CD14-positive monocyte (primary cell): ENCODE results near the gene FGFRL1. TPM values are rescaled to one million over a fixed set of nuclear protein-coding genes. Genes with fewer than 3 reads are reported as not detected.
A peak's percentile ranks its signal among the peaks of the same experiment; 100 is the strongest.

Source experiments
- DNase-seq, 3 donors: peaks; one replicate each; pipeline ENCODE4 v3.0.0-alpha.2; 2011 to 2022
- H2AFZ ChIP-seq: 2 replicates; pipeline ENCODE4 v1.6.0; 2012; ENCODE audit warnings: mild to moderate bottlenecking, low read depth, low read length, inconsistent platforms; ENCODE audit not compliant: insufficient read depth, poor library complexity, severe bottlenecking
- H3K27ac ChIP-seq, 2 donors: 1 replicate in 1 of 2; 2 replicates in 1 of 2; pipeline ENCODE4 v1.5.1; 2012 to 2013; ENCODE audit warnings: low read length in 2 of 2, control low read depth in 1 of 2, inconsistent platforms in 1 of 2, low read depth in 1 of 2, mild to moderate bottlenecking in 1 of 2
- H3K27me3 ChIP-seq, 2 donors: one replicate each; pipeline versions ENCODE4 v1.6.0 to v1.6.1; 2011 to 2013; ENCODE audit warnings: low read length in 2 of 2; ENCODE audit not compliant: control insufficient read depth in 2 of 2, insufficient read depth in 2 of 2
- H3K36me3 ChIP-seq, 2 donors: replicated peaks in 1 of 2; 1 replicate in 1 of 2; 2 replicates in 1 of 2; pipeline versions ENCODE4 v1.5.1 to v1.6.1; 2012 to 2013; ENCODE audit warnings: low read length in 2 of 2, control low read depth in 1 of 2, inconsistent platforms in 1 of 2, mild to moderate bottlenecking in 1 of 2; ENCODE audit not compliant: insufficient read depth in 2 of 2, control insufficient read depth in 1 of 2
- H3K4me1 ChIP-seq, 2 donors: 1 replicate in 1 of 2; 2 replicates in 1 of 2; pipeline versions ENCODE4 v1.5.1 to v1.6.1; 2012 to 2013; ENCODE audit warnings: low read length in 2 of 2, control low read depth in 1 of 2, inconsistent platforms in 1 of 2, mild to moderate bottlenecking in 1 of 2, moderate library complexity in 1 of 2; ENCODE audit not compliant: insufficient read depth in 2 of 2, control insufficient read depth in 1 of 2
- H3K4me2 ChIP-seq: replicated peaks from 2 replicates; pipeline ENCODE3; 2012; ENCODE audit warnings: low read length, moderate library complexity, mild to moderate bottlenecking; ENCODE audit not compliant: poor library complexity, severe bottlenecking; ENCODE audit errors: extremely low read depth
- H3K4me3 ChIP-seq, 3 experiments: fragments of 200-600 bp in 1 of 3; sonication (generic) in 1 of 3; replicated peaks in 1 of 3; 1 replicate in 2 of 3; 2 replicates in 1 of 3; pipeline ENCODE4 v1.5.1; 2011 to 2013; ENCODE audit warnings: low read length in 3 of 3, mild to moderate bottlenecking in 3 of 3, control low read depth in 2 of 3, low read depth in 2 of 3, inconsistent platforms in 1 of 3, moderate library complexity in 1 of 3
- H3K79me2 ChIP-seq: 2 replicates; pipeline ENCODE4 v1.6.0; 2012; ENCODE audit warnings: mild to moderate bottlenecking, control low read depth, inconsistent platforms, low read length, moderate library complexity; ENCODE audit not compliant: insufficient read depth
- H3K9ac ChIP-seq: 2 replicates; pipeline ENCODE4 v1.6.0; 2017; ENCODE audit warnings: low read length, mild to moderate bottlenecking; ENCODE audit not compliant: insufficient read depth, poor library complexity, severe bottlenecking
- H3K9me3 ChIP-seq, 2 donors: replicated peaks in 1 of 2; 1 replicate in 1 of 2; 2 replicates in 1 of 2; pipeline versions ENCODE4 v1.5.1 to v1.6.1; 2012 to 2013; ENCODE audit warnings: low read length in 2 of 2, control low read depth in 1 of 2; ENCODE audit not compliant: control insufficient read depth in 1 of 2, insufficient read depth in 1 of 2
- H4K20me1 ChIP-seq: 2 replicates; pipeline ENCODE4 v1.6.0; 2012; ENCODE audit warnings: mild to moderate bottlenecking, low read length, control low read depth, moderate library complexity; ENCODE audit not compliant: insufficient read depth
- H3K27ac Mint-ChIP-seq, 7 donors: one replicate each; pipeline ENCODE4 v1.8.0; 2020; ENCODE audit warnings: mild to moderate bottlenecking in 7 of 7, mixed read lengths in 7 of 7, moderate library complexity in 6 of 7, inconsistent platforms in 2 of 7
- H3K27me3 Mint-ChIP-seq, 3 donors: one replicate each; pipeline ENCODE4 v1.8.0; 2021 to 2022; ENCODE audit warnings: low read depth in 3 of 3, mild to moderate bottlenecking in 3 of 3, mixed read lengths in 3 of 3, moderate library complexity in 3 of 3, inconsistent platforms in 1 of 3
- H3K36me3 Mint-ChIP-seq, 2 donors: one replicate each; pipeline ENCODE4 v1.8.0; 2020; ENCODE audit warnings: mixed read lengths in 2 of 2, inconsistent platforms in 1 of 2, mild to moderate bottlenecking in 1 of 2
- H3K4me1 Mint-ChIP-seq: one replicate; pipeline ENCODE4 v1.8.0; 2020; ENCODE audit warnings: mild to moderate bottlenecking, mixed read lengths
- H3K4me3 Mint-ChIP-seq, 2 donors: one replicate each; pipeline ENCODE4 v1.8.0; 2020; ENCODE audit warnings: mild to moderate bottlenecking in 2 of 2, mixed read lengths in 2 of 2, moderate library complexity in 1 of 2
- H3K9me3 Mint-ChIP-seq, 7 donors: one replicate each; pipeline ENCODE4 v1.8.0; 2020 to 2022; ENCODE audit warnings: mixed read lengths in 7 of 7, mild to moderate bottlenecking in 6 of 7, moderate library complexity in 6 of 7, inconsistent platforms in 2 of 7
- CTCF ChIP-seq: fragments of 200-600 bp; IDR thresholded peaks from one replicate; pipeline ENCODE4 v1.8.0; 2022; ENCODE audit warnings: antibody characterized with exemption, mild to moderate bottlenecking
- WGBS: methylation state at CpG from one replicate; pipeline ENCODE4 v1.1.5; 2013; ENCODE audit warnings: missing lambda C conversion rate; ENCODE audit not compliant: insufficient coverage; 5-methylcytosine and 5-hydroxymethylcytosine counted together
- intact Hi-C, 2 donors: fragments of 100-400 bp; cut with micrococcal nuclease; formaldehyde crosslinking; loops; one replicate each; pipeline versions ENCODE4 v1.15.0 to v1.15.1; 2023
- polyA plus RNA-seq, 3 donors: library from polyadenylated mRNA; depleted of rRNA in 1 of 3; unstranded in 2 of 3; stranded (reverse) in 1 of 3; fragments of 300-500 nt in 2 of 3; fragments of >200 nt in 1 of 3; fragmentation: Illumina TruSeq in 2 of 3; gene quantifications; 1 replicate in 2 of 3; 2 replicates in 1 of 3; pipeline ENCODE4 v1.2.3, GENCODE V29; 2012 to 2021

The FGFRL1 gene
- polyA plus RNA-seq, 3 donors = 0.17 to 77.7 (median 0.28) TPM

- Histone ChIP-seq H3K79me2 (no peaks in the 10 kb centered on the region), H2AFZ (no peak overlapping the region), H3K4me2 (no peak overlapping the region), H3K27ac (no peak overlapping the region), H3K9ac (no peak overlapping the region), H4K20me1 (peaks cover 27% of the 10 kb centered on the region), H3K27me3 (peaks cover 15 to 46% of the 10 kb centered on the region in 2 donors), H3K4me3 (no peak overlapping the region), H3K36me3 (peaks cover 3 to 4% of the 10 kb centered on the region in 2 donors), H3K4me1 (peaks cover 0 to 2% of the 10 kb centered on the region in 2 donors), H3K9me3 (peaks cover 0 to 10% of the 10 kb centered on the region in 2 donors)
- Mint-ChIP-seq H3K27me3 (peaks cover 42 to 49% (median 45%) of the 10 kb centered on the region in 3 donors), H3K36me3 (peaks cover 4 to 9% of the 10 kb centered on the region in 2 donors), H3K27ac (no peak overlapping the region), H3K4me1 (peaks cover 1% of the 10 kb centered on the region), H3K9me3 (peaks cover 0 to 21% (median 2%) of the 10 kb centered on the region in 7 donors), H3K4me3 (peak overlapping the region in 1 of 2 donors; percentile 7)
- no peak for DNase-seq
- TF ChIP-seq CTCF = no peak
- intact Hi-C loops = no loop called here
- WGBS = 92% methylated on average over 13 of the region's 23 CpGs
Measured at GRCh38 chr4:995311-996026, 16.0 kb upstream of the FGFRL1 start.

- Mint-ChIP-seq H3K36me3 (peaks cover 0 to under 1% of the 10 kb centered on the region in 2 donors), H3K27me3 (peaks cover 49 to 58% (median 53%) of the 10 kb centered on the region in 3 donors), H3K4me3 (peak overlapping the region in 1 of 2 donors; percentile 52), H3K9me3 (peaks cover 0 to 21% (median 2%) of the 10 kb centered on the region in 7 donors), H3K4me1 (peaks cover 1% of the 10 kb centered on the region), H3K27ac (no peak overlapping the region)
- TF ChIP-seq CTCF = no peak
- peaks cover 0 to 2% of the 10 kb centered on the region in 2 donors for H3K4me1 ChIP-seq
- H2AFZ ChIP-seq = no peak overlapping the region
- no peak overlapping the region for H3K9ac ChIP-seq
- intact Hi-C loops = no loop called here
- peaks cover 0 to 3% of the 10 kb centered on the region in 2 donors for H3K36me3 ChIP-seq
- H3K4me3 ChIP-seq = no peak overlapping the region
- H4K20me1 ChIP-seq = peaks cover 27% of the 10 kb centered on the region
- H3K4me2 ChIP-seq = no peak overlapping the region
- no peak for DNase-seq
- WGBS = 78% methylated on average over 12 of the region's 15 CpGs
- H3K27ac ChIP-seq = no peak overlapping the region
- peaks cover 0 to 10% of the 10 kb centered on the region in 2 donors for H3K9me3 ChIP-seq
- H3K79me2 ChIP-seq = no peaks in the 10 kb centered on the region
- H3K27me3 ChIP-seq = peaks cover 16 to 55% of the 10 kb centered on the region in 2 donors
Measured at GRCh38 chr4:996030-996996, 15.1 kb upstream of the FGFRL1 start.
